Mucosa of gallbladder (tissue), 1 donor: ENCODE data around the gene ELOVL2. TPM values are rescaled to one million over a fixed set of nuclear protein-coding genes. Genes with fewer than 3 reads are reported as not detected.

Source experiments
- DNase-seq: peaks from one replicate; pipeline ENCODE4 v3.0.0-alpha.2; 2020; ENCODE audit warnings: low spot score
- total RNA-seq: library from RNA; stranded (reverse); gene quantifications from one replicate; pipeline ENCODE4 v1.2.1, GENCODE V29; 2021
- donor health status: DM: no; HTN: no; CAD: no.

ELOVL2 gene
- total RNA-seq, 1 donor from 2014 or later: 0.81 TPM

DNA sequence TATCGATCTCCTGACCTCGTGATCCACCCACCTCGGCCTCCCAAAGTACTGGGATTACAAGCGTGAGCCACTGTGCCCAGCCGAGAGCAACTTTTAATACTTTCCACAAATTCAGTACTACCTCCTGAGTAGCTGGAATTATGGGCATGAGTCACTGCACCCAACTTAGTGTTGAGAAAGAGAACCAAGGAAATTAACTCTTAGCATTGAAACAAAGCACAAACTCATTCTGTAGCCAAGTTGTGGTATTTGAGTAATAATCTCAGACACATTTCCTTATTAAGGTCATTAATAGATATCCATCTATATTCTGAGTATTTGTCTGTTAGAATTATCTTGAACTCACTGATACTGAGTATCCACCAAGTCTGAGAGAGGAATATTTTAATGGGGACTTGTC, 14.3 kb upstream of the ELOVL2 start:
- DNase-seq: no peak

DNA sequence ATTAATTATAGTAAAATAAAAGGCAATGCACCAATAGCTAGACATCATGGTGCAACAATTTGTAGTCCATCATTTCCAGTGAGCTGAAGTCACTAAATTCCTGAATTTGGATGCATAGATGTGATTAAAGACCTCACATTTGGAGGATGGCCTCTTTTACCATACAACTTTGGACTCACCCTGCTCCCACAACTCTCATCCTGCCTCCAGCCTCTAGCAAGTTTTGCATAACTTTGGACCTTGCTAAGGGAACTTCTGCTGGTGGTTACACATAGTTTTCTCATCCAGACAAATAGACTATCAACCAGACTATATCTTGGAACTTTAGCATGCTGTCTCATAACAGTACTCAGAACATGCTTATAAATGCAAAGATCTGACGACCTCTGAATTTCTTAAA, 12.8 kb upstream of the ELOVL2 start:
- no peak for DNase-seq

- DNase-seq: no peak
Observed at GRCh38 chr6:11055127-11055627, 11.1 kb upstream of the ELOVL2 start.

DNA sequence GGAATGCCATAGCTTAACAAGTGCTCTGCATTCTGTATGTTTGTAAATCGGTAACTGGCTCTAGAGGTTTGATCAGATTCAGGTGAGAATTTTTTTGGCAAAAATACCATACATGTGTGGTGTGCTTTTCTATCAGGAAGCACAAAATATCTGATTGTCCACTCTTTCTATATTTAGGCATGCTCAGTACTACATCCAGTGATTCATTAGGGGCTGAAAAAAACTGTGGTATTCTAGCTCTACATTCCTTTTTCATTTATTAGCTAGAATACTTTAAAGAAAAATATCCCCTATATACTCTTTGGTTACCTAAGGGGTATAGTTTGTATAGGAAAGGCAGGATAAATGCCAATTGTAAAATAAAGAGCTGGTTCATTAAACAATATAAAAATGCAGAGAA, 10.6 kb upstream of the ELOVL2 start:
- DNase-seq: no peak

GRCh38 chr6:11053307-11053706, 9.2 kb upstream of the ELOVL2 start:
- no peak for DNase-seq

GRCh38 chr6:11050731-11051130, 6.6 kb upstream of the ELOVL2 start:
- no peak for DNase-seq

DNA sequence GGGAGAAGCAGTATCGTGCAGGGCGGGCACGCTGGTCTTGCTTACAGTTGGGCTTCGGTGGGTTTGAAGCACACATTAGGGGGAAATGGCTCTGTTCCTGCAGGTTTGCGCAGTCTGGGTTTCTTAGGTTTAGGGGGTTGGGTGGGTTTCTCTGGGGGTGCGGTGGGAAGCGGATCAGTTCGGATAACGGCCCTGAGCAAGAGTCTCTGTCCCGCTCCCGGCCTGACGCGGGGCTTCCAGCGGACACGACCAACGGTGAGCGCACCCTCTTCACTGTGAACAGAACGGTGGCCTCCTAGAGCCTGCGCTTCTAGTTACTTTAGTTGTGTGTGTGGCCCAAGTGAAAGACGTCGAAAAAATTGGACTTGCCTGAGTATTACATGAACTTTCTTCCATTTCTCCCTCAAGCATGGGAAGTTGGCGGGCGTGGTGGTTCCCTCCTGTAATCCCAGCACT, 635 bp upstream of the ELOVL2 start:
- DNase-seq: no peak

DNA sequence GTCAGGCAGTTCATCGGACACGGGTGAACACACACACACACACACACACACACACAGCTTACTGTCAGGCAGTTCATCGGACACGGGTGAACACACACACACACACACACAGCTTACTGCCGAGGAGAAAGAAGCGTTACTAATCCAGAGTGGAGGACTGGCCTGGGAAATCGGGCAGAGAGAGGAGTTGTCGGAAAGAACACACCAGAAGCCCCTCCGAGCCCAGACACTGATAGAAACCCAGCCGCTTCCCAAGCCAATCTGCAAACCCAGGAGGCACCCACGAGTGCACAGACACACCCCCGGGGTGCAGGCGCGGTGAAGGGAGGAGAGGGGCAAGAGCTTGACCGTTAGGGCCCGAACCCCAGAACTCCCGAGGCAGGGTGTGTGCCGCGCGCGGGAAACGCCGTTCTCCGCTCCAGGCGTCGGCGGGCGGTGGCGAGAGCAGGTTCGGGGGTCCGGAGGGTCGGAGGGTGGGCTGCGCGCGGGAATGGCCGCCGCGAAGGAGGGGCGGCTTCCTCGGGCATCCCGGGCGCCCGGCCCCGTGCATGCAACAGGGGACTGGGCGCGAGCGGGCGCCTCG, 636 bp downstream of the ELOVL2 start:
- DNase-seq: no peak

GRCh38 chr6:11042750-11043377, 1.2 kb downstream of the ELOVL2 start:
- no peak for DNase-seq

DNA sequence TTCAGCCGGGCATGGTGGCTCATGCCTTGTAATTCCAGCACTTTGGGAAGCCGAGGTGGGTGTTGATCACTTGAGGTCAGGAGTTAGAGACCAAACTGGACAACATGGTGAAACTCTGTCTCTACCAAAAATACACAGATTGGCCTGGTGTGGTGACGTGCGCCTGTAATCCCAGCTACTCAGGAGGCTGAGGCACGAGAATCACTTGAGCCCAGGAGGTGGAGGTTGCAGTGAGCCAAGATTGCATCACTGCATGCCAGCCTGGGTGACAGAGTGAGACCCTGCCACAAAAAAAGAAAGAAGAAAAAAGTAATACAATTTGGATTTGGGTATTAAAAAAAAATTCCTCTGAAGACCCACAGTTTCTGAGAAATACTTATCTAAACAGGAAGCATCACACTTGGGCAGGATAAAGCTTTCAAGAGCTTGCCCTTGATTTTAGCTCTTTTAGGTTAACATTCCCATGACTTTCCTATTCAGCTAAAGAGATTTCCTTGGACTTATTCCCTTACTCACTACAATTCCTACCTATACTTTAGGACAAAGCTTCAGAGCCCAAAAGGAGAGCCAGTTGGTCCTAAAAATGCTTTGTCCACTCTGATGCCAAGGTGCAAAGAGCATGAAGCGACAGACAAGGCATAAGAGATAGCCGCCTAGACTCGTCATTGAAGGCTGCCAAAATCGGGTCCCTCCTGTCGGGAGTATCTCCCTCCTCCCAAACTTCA, 1.9 kb downstream of the ELOVL2 start:
- no peak for DNase-seq

- DNase-seq: no peak
Observed at GRCh38 chr6:11040134-11040533, 4.0 kb downstream of the ELOVL2 start.

DNA sequence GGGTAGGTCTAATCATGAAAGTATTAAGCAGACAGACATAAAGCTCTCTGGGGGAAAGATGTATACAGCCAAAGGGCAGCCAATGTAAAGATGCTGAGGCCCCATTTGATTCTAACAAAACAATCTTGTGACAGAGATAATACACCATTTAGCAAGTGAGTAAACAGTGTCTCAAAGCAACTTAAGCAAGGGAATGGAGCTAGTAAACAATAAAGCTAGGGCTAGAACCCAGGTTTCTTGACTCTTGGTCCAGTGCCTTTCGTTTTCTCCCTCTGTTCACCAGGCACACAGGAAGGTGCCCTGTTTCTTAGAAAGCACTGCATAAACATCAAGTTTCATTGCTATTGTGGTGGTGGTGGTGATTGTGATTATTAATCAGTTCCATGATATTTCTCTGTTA, 5.1 kb downstream of the ELOVL2 start:
- no peak for DNase-seq

GRCh38 chr6:11036977-11037430, 7.1 kb downstream of the ELOVL2 start:
- DNase-seq: no peak

DNA sequence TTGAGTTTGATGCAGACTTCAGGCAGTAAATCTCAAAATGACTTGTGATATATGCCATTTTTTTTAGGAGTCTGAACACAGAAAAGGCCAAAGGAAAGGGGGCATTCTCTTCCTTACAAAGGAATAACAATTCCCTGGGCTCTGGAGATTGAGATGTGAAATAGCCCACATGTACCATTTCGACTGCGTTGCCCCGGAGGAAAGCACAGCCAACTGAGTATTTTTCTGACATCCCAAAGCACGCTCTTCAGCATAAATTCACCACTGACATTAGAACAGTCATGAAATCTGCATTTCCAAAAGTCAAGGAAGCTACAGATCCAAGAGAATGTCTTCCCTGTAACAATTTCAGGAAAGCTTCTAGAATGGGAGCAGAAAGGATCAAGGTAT, 7.8 kb downstream of the ELOVL2 start:
- no peak for DNase-seq

DNA sequence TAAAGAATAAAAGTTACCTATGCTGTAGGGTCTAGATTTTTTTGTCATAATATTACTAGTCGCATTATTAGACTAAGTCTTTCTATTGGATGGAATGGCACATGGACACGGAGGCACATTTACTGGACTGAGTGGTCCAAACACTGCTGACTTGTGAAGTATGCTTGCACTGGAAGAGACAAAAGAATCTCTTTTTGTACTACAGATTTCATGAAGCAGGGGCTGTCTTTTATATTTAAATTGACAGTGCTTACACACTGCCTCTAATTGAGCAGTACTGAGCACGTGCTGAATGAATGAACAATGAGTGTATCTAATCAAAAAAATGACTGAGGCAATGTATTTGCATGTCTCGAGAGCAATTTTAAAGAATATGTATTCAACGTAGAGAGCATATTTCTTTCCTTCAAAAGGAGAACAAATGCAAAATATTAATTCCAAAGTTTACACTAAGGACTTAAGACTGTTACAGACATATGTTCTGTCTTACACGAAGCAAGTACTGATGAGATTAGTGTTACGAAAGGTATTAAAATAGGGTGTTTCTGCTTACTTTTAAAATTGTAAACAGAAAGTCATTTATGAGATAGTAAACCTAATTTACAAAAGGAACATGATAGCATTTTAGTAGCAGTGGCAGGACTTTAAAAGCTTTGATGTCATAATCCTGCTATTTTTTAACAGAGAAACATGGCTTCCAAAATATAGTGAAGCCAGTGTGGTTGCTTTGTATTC, 8.3 kb downstream of the ELOVL2 start:
- DNase-seq: no peak

GRCh38 chr6:11033825-11034224, 10.3 kb downstream of the ELOVL2 start:
- no peak for DNase-seq

- DNase-seq: no peak
Observed at GRCh38 chr6:11030904-11031303, 13.2 kb downstream of the ELOVL2 start.

GRCh38 chr6:11028959-11029358, 15.1 kb downstream of the ELOVL2 start:
- no peak for DNase-seq

- no peak for DNase-seq
Observed at GRCh38 chr6:11027565-11028110, 16.5 kb downstream of the ELOVL2 start.

- no peak for DNase-seq
Observed at GRCh38 chr6:11025921-11026635, 18.0 kb downstream of the ELOVL2 start.

- DNase-seq: no peak
Observed at GRCh38 chr6:11025130-11025529, 19.0 kb downstream of the ELOVL2 start.
